Ascending aorta (tissue), 2 donors: Measurements from ENCODE around the gene ANKRD29. TPM values are rescaled to one million over a fixed set of nuclear protein-coding genes. Genes with fewer than 3 reads are reported as not detected.
"Not testable (repeated sequence)": the region's sequence is repeated elsewhere in the genome, so short reads cannot be mapped to it uniquely, and the experiment has no call there.

ENCODE experiments used
- DNase-seq, 2 donors: peaks; one replicate each; pipeline ENCODE4 v3.0.0-alpha.2; 2019; ENCODE audit warnings: low spot score in 2 of 2
- H3K27ac ChIP-seq, 2 donors: fragments of 200-600 bp; sonication (generic); one replicate each; pipeline ENCODE4 v1.5.1; 2016 to 2017; ENCODE audit warnings: mild to moderate bottlenecking in 1 of 2
- H3K27me3 ChIP-seq: fragments of 200-600 bp; sonication (generic); one replicate; pipeline ENCODE4 v1.5.1; 2017
- H3K36me3 ChIP-seq, 2 donors: fragments of 200-600 bp; sonication (generic); one replicate each; pipeline ENCODE4 v1.5.1; 2016
- H3K4me1 ChIP-seq, 2 donors: fragments of 200-600 bp; sonication (generic); one replicate each; pipeline ENCODE4 v1.5.1; 2016 to 2017; ENCODE audit warnings: mild to moderate bottlenecking in 1 of 2
- H3K4me3 ChIP-seq, 2 donors: fragments of 200-600 bp; sonication (generic); one replicate each; pipeline ENCODE4 v1.5.1; 2016 to 2017; ENCODE audit warnings: mild to moderate bottlenecking in 1 of 2
- H3K9me3 ChIP-seq, 2 donors: fragments of 200-600 bp; sonication (generic); one replicate each; pipeline ENCODE4 v1.5.1; 2016
- CTCF ChIP-seq, 3 experiments: fragments of 200-600 bp in 2 of 3; fragments of 450-650 bp in 1 of 3; sonication (generic) in 2 of 3; IDR thresholded peaks; one replicate each; pipeline ENCODE4 v1.5.1; 2016 to 2019; ENCODE audit warnings: antibody characterized with exemption in 3 of 3, mild to moderate bottlenecking in 1 of 3, moderate library complexity in 1 of 3
- intact Hi-C: fragments of 100-400 bp; cut with DNase I; formaldehyde crosslinking; loops from one replicate; pipeline ENCODE4 v1.15.1; 2023
- total RNA-seq: library from RNA; depleted of rRNA; stranded (reverse); fragments of >200 nt; gene quantifications from one replicate; pipeline ENCODE4 v1.1.0, GENCODE V29; 2016

The ANKRD29 gene
- total RNA-seq, 1 donor from 2014 or later: 118 TPM

- no peak for DNase-seq
- H3K36me3 ChIP-seq: no peaks in the 10 kb centered on the region
- no peak overlapping the region for H3K27ac ChIP-seq
- H3K9me3 ChIP-seq: no peaks in the 10 kb centered on the region
- no peaks in the 10 kb centered on the region for H3K4me1 ChIP-seq
- no peaks in the 10 kb centered on the region for H3K27me3 ChIP-seq
- intact Hi-C loops: no loop called here
- H3K4me3 ChIP-seq: no peak overlapping the region
- no peak for TF ChIP-seq CTCF (IDR thresholded peaks at IDR 0.05)
Observed at GRCh38 chr18:23641937-23642666, 20.6 kb downstream of the ANKRD29 start.

- no peak for TF ChIP-seq CTCF (IDR thresholded peaks at IDR 0.05)
- intact Hi-C loops: no loop called here
- Histone ChIP-seq H3K27ac (no peak overlapping the region), H3K36me3 (no peaks in the 10 kb centered on the region), H3K27me3 (no peaks in the 10 kb centered on the region), H3K4me1 (no peaks in the 10 kb centered on the region), H3K9me3 (no peaks in the 10 kb centered on the region), H3K4me3 (no peak overlapping the region)
- no peak for DNase-seq
Observed at GRCh38 chr18:23641143-23641720, 21.5 kb downstream of the ANKRD29 start.

GRCh38 chr18:23640052-23640451, 22.7 kb downstream of the ANKRD29 start:
- no peaks in the 10 kb centered on the region for H3K9me3 ChIP-seq
- H3K4me1 ChIP-seq: no peaks in the 10 kb centered on the region
- no peak overlapping the region for H3K27ac ChIP-seq
- no peak overlapping the region for H3K4me3 ChIP-seq
- no peaks in the 10 kb centered on the region for H3K27me3 ChIP-seq
- no peaks in the 10 kb centered on the region for H3K36me3 ChIP-seq
- intact Hi-C loops: no loop called here
- no peak for TF ChIP-seq CTCF (IDR thresholded peaks at IDR 0.05)
- DNase-seq: no peak

GRCh38 chr18:23636433-23636832, 26.3 kb downstream of the ANKRD29 start:
- intact Hi-C loops, DNase-seq, H3K4me3 ChIP-seq, H3K27ac ChIP-seq, H3K36me3 ChIP-seq, H3K4me1 ChIP-seq, H3K9me3 ChIP-seq, H3K27me3 ChIP-seq: not testable (repeated sequence)

- intact Hi-C loops: no loop called here
- H3K4me3 ChIP-seq: no peak overlapping the region
- no peaks in the 10 kb centered on the region for H3K36me3 ChIP-seq
- H3K4me1 ChIP-seq: no peaks in the 10 kb centered on the region
- H3K27me3 ChIP-seq: no peaks in the 10 kb centered on the region
- H3K27ac ChIP-seq: no peak overlapping the region
- DNase-seq: no peak
- H3K9me3 ChIP-seq: no peaks in the 10 kb centered on the region
- no peak for TF ChIP-seq CTCF (IDR thresholded peaks at IDR 0.05)
Observed at GRCh38 chr18:23636071-23636399, 26.7 kb downstream of the ANKRD29 start.

GRCh38 chr18:23635283-23636070, 27.2 kb downstream of the ANKRD29 start:
- no peak for TF ChIP-seq CTCF (IDR thresholded peaks at IDR 0.05)
- intact Hi-C loops: no loop called here
- Histone ChIP-seq H3K9me3 (no peaks in the 10 kb centered on the region), H3K4me3 (no peak overlapping the region), H3K27ac (no peak overlapping the region), H3K27me3 (no peaks in the 10 kb centered on the region), H3K4me1 (no peaks in the 10 kb centered on the region), H3K36me3 (no peaks in the 10 kb centered on the region)
- no peak for DNase-seq
